HL-60/S4 treated with phorbol 12-myristate 13-acetate at 8.2 ng/mL for 4 days and 3 days (cell line): ENCODE results near the gene CHST6.
"Not testable (repeated sequence)": the region's sequence is repeated elsewhere in the genome, so short reads cannot be mapped to it uniquely, and the experiment has no call there.

ENCODE experiments used
- in situ Hi-C: fragments of 300-500 bp; cut with MboI; formaldehyde crosslinking; loops from 2 replicates; pipeline ENCODE4 v1.15.0; 2022; ENCODE audit warnings: low sequenced_read_pairs

CHST6 gene

DNA sequence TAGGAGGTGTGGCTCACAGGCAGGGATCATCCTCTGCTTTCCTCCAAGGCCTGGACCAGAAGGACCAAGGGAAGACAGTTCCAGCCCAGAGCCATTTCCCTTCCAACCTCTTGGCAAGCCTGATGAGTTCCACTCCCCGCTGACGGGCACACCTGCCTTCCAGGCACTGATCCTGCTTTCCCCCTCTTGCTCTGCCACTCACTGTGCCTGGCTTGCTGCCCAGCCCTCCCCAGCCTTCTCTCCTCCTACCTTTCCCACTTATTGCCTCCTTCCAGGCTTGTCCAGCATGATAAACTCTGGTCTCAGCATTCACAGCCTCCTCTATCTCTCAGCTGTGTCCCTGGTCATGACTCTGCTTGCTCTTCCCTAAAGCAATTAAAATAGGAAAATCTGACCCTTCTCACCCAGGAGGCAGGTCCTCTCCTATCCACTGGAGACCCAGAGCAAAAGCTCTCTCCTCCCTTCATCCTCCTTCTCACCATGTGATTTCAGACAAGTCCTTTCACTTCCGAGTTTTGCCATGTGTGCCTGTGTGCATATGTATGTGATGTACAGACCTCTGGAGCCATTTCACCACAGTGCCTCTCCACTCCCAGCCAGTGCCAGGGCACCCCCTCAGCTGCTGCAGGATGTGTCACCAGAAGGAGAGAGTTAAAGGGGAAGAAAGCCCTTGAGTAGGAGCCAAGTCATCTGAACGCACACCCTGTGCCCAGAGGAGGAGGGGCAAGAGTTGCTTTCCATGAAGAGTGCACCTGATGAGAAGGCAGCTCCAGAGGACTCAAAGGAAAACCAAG is 17.4 kb downstream of the CHST6 start:
- in situ Hi-C loops = loop anchor here (25.0 kb wide), 1 partner anchor 284 kb away; no protein-coding TSS in a partner anchor

DNA sequence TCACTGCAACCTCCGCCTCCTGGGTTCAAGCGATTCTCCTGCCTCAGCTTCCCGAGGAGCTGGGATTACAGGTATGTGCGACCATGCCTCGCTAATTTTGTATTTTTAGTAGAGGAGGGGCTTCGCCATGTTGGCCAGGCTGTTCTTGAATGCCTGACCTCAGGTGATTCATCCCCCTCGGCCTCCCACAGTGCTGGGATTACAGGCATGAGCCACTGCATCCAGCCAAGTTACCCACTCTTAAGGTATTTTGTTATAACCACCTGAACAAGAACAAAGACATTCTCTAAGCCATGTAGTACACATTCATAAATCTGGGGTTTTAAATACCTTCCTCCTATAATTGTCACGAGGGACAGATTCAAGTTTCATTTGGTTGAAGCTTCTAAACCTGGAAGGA is 18.4 kb downstream of the CHST6 start:
- in situ Hi-C loops = loop anchor here (25.0 kb wide), 1 partner anchor 285 kb away; no protein-coding TSS in a partner anchor

DNA sequence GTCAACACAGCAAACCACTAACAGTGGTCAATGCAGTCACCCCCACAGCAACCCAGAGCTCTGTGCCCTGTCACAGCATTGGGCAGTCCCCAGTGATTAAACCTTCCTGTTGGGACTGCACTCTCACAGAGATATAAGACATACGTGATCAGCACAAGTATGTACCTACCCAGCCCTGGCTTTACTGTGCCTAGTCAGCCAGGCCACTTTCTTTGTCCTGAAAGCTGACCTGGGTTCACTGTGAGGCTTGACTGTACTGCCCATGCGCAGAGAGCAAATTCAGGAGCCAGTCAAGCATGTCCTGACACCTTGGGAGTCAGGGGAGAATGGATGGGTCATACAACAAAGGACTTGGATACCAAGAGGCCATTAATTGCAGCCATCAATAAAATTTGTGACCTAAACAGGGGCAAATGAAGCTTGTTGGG is 19.8 kb downstream of the CHST6 start:
- in situ Hi-C loops = loop anchor here (25.0 kb wide), 1 partner anchor 287 kb away; no protein-coding TSS in a partner anchor

DNA sequence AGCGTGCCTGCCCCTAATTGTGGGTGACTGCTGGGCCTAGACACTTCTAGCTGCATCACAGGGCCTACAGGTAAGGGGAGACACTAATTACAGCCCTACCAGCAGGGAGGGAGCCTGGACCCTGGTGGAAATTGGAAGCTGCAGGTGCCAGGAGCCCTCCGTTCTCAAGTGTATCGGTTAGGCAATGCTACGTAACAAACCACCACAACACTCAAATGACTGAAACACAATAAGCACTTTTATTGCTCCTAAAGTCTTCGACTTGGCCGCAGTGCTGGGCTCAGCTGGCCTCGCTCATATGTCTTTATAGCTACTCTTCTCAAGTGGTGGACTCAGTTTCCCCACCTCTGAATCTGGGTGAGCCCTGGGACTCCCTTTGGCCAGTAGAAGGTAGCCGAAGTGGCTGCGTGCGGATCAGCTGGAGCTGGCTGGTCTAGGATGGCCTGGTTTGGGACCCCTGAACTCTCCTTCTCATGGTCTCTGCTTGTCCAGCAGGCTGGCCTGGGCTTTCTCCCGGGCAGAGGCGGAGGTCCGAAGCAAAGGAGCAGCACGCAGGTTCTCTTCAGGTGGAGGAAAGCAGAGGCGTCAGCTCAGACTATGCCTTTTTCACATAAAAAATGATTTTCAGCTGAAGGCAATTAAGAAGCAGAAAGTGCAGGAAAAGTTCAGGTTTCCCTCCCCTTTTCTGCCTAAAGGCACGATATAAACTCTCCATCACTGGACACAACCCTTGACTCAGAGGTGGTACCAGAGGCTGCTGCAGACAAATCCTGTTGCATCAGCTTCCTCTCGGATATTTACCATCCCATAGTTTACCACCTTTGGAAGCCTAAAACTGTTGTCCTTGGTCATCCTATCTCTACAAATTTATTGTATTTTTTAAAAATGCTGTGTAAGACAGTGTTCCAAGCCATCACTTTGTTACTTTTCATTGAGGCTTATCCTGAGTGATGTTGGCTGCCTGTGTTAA is 22.0 kb downstream of the CHST6 start:
- in situ Hi-C loops = no loop called here

DNA sequence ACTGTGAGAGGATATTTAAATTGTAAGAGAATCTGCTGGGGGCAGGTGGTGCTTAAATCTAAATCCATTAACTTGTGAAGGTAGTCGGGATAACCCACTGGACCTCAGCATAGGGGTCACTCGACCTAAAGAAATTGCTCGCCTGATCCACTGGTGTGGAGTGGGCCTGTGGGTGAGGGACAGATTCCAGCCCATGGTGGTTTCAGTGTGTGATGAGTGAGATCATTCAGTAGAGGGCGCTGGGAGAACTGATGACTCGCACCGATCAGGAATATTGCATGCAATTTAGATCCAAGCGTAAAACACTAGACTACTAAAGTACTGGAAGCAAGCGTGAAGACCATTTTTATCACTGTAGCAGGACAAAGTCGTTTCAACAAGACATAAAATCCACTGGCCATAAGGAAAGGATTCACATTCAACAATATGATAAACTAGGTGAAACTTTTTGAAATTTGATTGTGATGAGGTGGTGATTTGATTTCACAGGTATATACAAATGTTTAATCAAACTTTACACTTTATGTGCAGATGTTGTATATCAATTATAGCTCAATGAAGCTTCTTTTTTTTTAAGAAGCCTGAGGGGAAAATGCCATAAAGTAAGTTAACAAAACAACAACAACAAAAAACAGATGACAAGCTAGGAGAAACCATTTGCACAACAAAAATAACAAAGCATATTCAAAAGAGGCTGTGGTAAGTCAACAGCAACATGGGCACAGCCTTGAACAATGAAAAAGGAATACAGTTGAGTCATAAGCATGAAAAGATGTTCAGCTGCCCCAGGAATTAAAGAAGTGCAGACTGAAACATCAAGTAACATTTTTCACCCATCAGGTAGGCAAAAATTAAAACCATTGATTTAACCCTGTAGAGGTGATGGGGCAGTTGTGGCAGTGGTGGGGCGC is 23.3 kb downstream of the CHST6 start:
- in situ Hi-C loops = no loop called here

DNA sequence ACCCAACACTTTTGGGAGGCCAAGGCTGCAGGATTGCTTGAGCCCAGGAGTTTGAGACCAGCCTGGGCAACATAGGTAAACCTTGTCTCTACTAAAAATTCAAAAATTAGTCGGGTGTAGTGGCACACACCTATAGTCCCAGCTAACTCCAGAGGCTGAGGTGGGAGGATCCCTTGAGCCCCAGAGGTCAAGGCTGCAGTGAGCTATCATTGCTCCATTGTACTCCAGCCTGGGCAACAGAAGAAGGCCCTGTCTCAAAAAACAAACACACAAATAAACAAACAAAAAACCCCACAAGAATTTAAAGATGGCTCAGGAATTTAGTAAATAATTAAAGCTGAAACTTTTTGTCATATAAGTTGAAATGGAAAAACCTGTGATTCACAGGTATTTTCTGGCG is 28.5 kb downstream of the CHST6 start:
- in situ Hi-C loops = no loop called here

DNA sequence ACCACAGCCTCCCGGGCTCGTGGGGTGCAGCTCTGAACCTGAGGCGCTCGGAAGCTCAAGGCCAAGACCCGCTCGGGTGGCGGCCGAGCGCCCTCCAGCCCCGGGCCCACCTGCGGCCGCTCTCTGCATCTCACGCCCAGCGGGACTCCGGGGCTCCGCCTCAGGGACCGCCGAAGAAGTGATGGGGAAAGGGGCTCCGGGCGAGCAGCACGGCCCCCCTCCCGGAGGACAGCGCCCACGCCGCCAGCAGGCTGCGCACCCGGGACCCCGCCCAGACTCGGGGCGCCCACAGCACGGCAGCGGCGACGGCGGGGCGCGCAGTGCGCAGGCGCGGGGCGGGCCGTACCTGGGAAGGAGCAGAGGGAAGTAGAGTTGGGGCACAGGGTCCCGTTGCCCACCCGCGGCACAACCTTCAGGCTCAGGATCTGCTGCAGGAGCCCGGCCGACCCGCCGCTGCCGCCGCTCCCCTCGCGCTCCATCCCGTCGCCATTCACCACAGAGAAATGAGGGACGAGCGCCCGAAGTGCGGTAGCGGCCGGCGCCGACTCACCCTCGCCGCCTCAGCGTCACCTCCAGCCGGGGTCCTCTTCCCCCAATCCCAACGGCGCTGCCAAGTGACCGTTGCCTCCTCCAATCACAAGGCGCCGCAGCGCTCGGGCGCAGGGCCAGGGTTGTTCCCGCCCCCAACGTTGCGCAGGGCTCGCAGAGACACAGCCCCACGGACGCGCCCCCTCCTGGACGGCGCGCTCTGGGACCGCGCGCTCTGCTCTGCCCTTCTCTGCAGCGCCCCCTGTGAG is 30.9 kb downstream of the CHST6 start, which contains the start of gene TMEM170A:
TMEM170A (minus strand) TSS at position 568 of the 797 bp plus-strand sequence; CDS start at position 479, 89 bp downstream.
- in situ Hi-C loops = no loop called here

DNA sequence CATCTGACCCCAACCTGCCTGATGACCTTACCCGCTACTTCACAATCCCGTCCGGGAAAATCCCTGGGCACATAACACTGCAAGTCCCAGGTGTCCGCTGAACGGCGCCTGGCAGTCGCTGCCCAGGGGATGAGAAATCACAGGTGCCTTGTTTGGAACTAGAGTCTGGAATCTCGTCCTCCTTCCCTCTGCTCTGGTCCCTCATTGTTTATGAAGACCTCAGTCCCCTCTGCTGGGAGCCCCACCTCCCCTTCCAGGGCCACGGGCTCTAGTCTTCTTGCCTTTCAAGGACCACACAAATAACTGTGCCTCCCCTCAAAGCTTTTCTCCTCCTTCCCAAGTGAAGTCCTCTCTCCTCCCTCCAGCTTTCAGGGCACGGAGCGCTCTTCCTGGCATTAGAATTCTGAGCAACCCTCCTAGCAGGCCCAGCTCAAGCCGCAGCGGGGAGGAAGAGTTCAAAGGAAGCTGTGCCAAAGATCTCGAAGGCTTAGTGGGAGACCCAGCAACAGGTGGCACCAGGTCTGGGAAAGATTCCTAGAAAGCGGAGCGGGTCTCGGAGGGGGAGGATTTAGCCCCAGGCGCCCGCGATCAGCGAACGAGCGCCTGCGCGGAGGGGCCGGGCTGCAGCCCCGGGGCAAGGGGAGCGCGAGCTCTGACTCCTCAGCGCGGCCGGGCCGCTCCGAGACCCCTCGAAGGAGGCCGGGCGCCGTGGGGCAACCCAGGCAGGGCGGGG is 31.7 kb downstream of the CHST6 start:
- in situ Hi-C loops = not testable (repeated sequence)

DNA sequence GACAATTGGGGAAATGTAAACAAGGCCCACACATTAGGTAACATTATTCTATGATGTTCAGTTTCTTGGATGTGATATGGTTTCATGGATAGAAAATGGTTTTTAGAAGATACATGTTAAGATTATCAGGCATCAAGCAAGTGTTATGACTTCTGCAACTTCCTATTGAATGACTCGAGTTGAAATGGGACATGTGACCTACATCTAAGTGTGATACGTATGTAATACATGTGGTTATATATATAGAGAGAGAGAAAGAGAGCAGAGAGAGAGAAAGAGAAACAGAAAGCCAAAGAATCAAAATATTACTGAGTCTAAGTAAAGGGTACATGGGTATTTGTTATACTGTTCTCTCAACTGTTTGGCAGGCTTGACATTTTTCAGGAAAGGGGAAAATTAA is 32.4 kb downstream of the CHST6 start:
- in situ Hi-C loops = no loop called here

DNA sequence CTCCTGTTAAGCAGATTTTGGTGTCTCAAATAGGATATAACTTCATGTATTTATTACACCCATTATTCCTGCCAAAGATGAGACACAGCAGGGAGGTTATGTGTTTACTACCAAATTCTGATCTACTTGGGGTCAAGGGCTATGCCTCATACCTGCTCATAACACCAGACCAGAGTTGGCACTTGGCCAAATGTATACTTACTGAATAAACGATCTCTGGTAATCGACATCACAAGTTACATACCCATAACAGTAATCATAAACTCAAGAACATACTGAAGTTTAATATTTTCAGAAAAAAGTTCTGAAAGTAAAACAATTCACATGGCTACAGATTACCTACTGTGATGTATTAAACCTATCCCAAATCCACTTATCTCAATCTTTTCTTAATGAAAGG is 33.7 kb downstream of the CHST6 start:
- in situ Hi-C loops = no loop called here

DNA sequence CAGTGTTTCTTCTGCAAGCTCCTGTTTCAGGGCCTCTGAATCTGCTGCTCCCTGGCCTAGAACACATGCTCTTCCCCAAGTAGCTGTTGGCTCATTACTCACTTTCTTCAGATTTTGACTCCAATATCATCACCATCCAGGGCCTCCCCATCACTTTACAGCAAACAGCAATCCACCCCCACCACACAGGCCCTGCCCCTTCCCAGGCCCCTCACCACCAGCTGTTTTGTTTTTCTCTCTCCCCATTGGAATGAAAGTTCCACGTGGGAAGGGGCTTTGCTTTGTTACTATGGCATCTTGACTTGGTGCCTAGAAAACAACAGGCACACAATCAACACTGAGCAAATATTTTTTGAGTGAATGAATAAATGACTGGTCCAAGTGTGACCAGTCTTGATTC is 34.8 kb downstream of the CHST6 start:
- in situ Hi-C loops = no loop called here

DNA sequence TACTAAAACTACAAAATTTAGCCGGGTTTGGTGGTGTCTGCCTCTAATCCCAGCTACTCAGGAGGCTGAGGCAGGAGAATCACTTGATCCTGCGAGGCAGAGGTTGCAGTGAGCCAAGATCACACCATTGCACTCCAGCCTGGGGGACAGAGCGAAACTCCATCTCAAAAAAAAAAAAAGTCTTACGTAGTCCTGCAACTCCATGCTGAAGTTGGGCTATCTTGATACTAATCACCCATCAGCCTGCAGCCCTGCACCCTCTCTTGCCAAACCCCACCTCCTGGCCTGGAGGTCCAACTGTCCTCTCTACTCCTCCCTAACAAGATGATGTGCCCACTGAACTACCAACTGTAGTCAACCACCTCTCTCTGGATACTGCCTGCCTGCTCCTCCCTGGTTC is 35.5 kb downstream of the CHST6 start:
- in situ Hi-C loops = no loop called here

DNA sequence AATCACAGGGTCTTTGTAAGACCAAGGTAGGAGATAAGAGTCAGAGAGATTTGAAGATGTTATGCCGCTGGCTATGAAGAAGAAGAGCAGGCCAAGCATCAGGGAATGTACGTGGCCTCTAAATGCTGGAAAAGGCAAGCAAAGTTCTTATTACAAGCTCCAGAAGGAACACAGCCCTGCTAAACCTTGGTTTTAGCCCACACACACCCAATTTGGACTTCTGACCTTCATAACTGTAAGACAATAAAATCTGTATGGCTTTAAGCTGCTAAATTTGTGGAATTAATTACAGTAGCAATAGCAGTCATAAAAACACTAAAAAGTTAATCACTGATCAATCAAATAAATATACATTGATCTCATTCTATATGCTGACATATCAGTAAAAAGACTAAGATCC is 36.8 kb downstream of the CHST6 start:
- in situ Hi-C loops = no loop called here

DNA sequence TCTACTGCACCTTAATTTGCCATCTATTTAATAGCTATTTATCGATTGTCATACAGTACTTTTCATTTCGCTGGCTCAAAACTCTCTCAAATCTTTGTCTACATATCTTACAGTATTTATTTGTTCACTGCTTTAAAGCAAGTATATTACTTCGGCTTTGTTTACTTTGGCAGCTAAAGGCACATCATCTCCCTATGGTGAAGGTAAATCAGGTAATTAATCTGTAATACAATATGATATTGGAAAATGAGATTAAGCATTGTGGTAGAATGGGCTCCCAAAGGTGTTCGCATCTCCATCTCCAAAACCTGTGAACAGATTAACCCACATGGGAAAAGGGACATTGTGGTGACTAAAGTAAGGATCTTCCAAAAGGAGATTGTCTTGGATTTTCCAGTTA is 37.2 kb downstream of the CHST6 start:
- in situ Hi-C loops = no loop called here

DNA sequence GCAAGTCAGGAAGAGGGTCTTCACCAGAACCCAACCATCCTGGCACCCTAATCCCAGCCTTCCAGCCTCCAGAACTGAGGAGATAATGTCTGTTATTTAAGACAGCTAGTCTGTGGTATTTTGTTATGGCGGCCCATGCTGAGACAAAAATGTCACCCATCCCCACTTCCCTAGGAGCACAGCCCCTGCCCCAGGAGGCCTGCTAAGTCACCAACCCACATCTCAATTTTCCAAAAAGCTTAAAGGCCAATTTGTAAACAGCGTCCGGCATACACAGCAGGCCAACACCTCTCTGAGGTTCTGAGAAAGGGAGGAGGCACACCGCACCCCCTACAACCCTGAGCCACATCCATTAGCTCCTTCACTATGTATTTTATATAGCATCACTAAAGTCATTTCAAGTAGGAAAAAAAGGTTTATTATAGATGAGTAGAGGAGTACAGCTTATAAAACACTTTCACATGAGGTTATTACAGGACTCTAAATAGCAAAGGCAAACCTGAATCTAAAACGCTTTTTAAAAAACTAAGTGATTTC is 37.7 kb downstream of the CHST6 start:
- in situ Hi-C loops = no loop called here

DNA sequence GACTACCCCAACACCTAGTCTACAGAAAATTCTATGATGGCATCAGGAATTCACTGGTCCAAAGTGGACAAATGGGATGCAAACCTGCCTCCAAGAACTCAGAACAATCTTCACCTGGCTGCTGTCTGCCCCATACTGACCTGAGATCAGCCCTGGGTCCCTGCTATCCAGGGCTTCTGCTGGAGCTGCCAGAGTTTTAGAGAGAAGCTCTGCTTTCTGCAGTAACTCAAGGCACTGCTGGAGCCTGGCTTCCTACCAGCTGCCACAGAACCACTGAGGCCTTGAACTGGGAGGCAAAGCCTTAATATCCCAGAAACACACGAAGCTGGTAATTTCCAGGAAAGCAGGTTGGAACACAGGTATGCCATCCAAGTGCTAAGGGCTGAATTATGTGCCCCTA is 38.3 kb downstream of the CHST6 start:
- in situ Hi-C loops = no loop called here

DNA sequence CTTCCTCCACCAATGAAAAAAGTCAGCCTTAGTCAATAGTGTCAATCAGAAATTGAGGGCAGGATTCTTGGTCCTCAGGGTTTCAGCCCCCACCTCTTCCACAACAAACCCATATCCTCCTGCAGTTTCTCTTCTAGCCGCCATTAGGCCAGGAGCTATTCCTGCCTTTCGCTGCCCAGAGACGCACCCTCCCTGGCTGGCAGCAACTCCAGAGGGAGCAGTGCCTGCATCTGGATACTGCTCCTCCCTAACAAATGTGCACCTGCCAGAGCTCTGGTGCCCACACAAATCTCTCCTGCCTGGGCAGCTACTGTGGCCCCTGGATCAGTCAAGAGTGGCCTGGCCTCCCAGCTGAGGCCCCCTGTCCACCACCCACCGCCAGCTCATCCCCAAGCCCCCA is 38.8 kb downstream of the CHST6 start:
- in situ Hi-C loops = not testable (repeated sequence)

DNA sequence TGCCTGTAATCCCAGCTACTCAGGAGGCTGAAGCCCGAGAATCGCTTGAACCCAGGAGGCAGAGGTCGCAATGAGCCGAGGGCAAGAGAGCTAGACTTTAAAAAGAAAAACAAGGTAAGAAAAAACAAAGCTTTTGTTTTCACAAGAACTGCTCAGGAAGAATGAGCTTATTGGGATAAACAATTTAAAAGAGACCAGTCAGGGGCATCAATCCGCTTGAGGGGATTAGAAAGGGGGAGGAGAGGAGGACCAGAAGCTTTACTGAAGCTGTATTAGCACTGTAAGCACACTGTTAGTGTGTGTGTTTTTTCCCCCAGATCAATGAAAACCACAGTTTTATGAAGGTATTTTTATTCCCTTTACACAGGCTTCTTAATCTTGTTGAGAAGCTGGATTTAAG is 39.6 kb downstream of the CHST6 start:
- in situ Hi-C loops = no loop called here
